Activated naive CD4-positive, alpha-beta T cell treated with anti-CD3 and anti-CD28 coated beads, Interleukin-2, amount 10 ng/mL, durations not matched to agents 7 days and 5 days (primary cell): ENCODE results near the gene SIAH3.
"Not testable (repeated sequence)": the region's sequence is repeated elsewhere in the genome, so short reads cannot be mapped to it uniquely, and the experiment has no call there.

Experiments used
- CTCF ChIA-PET: fragments of 350-600 bp; sonication (Branson Sonifier 250); formaldehyde crosslinking; loops from one replicate; lab custom pipeline; 2021; ENCODE audit warnings: antibody characterized with exemption; lab: Charles Lee
- DNase-seq: peaks from one replicate; pipeline ENCODE4 v3.0.0-alpha.2; 2020
- H3K27ac Mint-ChIP-seq: one replicate; pipeline ENCODE4 v1.8.0; 2021; ENCODE audit warnings: mild to moderate bottlenecking, moderate library complexity, mixed read lengths
- H3K27me3 Mint-ChIP-seq: one replicate; pipeline ENCODE4 v1.8.0; 2021; ENCODE audit warnings: mild to moderate bottlenecking, mixed read lengths
- H3K36me3 Mint-ChIP-seq: one replicate; pipeline ENCODE4 v1.8.0; 2021; ENCODE audit warnings: mixed read lengths
- H3K4me1 Mint-ChIP-seq: one replicate; pipeline ENCODE4 v1.8.0; 2021; ENCODE audit warnings: mixed read lengths
- H3K4me3 Mint-ChIP-seq: one replicate; pipeline ENCODE4 v1.8.0; 2021; ENCODE audit warnings: mild to moderate bottlenecking, moderate library complexity, mixed read lengths
- H3K9me3 Mint-ChIP-seq: one replicate; pipeline ENCODE4 v1.8.0; 2021; ENCODE audit warnings: mixed read lengths

The SIAH3 gene

DNA sequence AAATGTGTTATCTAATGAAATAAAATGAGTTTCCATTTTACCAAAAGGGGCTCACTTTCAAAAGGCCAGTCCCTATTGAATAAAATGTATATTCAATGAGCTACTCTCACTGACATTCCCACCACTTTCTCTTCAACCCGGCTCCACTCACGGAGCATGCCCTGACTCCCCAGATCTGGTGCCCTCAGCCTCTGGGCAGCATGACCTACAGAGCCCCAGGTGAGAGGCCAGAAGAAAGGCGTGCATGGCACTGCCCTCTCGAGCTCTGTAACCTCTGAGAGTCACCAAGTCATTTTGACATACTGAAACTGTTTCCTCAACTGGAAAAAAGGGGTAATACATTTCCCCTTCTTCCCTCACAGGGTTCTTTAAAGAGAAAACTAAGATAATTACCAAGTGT lies 25.2 kb upstream of the SIAH3 start:
- Mint-ChIP-seq H3K27me3 (peaks cover 16% of the 10 kb centered on the region), H3K9me3 (no peaks in the 10 kb centered on the region), H3K4me3 (no peak overlapping the region), H3K36me3 (no peaks in the 10 kb centered on the region), H3K27ac (no peak overlapping the region), H3K4me1 (no peaks in the 10 kb centered on the region)
- CTCF ChIA-PET: no interaction called here
- DNase-seq: no peak

DNA sequence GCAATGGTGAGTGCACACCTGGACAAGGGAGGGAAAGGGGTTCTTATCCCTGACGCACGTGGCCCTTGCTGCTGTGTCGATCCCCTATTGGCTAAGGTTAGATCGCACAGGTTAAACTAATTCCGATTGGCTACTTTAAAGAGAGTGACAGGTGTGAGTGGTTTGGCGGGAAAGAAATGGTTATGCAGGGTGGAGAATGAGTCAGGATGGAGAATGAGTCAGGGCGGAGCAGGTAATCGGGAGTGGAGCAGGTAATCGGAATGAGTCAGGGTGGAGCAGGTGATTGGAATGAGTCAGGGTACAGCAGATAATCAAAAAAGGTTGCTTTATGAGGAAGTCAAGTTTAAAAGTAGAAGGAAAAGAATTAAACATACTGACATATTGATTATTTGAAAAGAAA lies 24.4 kb upstream of the SIAH3 start:
- H3K4me1 Mint-ChIP-seq: no peaks in the 10 kb centered on the region
- CTCF ChIA-PET: no interaction called here
- no peak overlapping the region for H3K4me3 Mint-ChIP-seq
- H3K36me3 Mint-ChIP-seq: no peaks in the 10 kb centered on the region
- H3K27me3 Mint-ChIP-seq: peaks cover 16% of the 10 kb centered on the region
- no peaks in the 10 kb centered on the region for H3K9me3 Mint-ChIP-seq
- H3K27ac Mint-ChIP-seq: no peak overlapping the region
- no peak for DNase-seq

DNA sequence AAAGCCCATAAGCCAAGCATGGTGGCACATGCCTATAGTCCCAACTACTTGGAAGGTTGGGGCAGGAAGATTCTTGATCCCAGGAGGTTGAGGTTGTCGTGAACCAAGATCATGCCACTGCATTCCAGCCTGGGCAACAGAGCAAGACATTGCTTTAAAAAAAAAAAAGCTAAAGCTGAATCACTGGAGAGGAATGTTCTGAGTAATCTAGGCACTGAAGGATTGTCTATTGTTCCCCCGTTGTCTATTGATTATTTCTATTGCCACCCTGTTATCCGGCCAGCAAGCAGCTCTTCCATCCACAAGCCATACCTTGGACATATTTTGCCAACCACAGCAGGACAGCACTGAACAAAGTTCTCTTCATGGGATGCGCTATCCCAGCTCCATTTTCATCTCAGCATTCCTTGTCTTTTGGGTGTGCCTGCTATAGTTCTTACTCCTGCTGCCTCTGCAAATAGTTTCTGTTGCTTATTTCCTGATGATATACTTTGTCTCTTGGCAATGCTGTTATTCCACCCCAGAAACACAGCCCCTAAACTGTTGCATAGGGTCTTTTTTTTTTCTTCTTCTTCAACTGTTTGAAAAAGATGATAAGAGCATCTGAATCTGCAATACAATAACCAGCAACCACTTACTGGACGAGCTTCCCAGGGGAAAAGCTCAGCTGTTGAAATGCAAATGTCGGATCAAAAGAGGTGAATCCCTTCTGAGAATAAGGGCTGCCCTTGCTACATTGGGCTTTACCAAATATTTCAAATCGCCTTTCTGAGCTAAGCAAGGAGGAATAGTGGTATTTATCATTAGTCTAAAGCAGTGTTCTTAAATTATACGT lies 22.2 kb upstream of the SIAH3 start:
- no peak overlapping the region for H3K4me3 Mint-ChIP-seq
- no peak for DNase-seq
- peaks cover 10% of the 10 kb centered on the region for H3K27me3 Mint-ChIP-seq
- H3K36me3 Mint-ChIP-seq: no peaks in the 10 kb centered on the region
- no peaks in the 10 kb centered on the region for H3K4me1 Mint-ChIP-seq
- H3K27ac Mint-ChIP-seq: no peak overlapping the region
- no peaks in the 10 kb centered on the region for H3K9me3 Mint-ChIP-seq
- CTCF ChIA-PET: interaction anchor here (1.0 kb wide), 1 partner anchor 31 kb away, joined by 3 read pairs; no protein-coding TSS in a partner anchor

DNA sequence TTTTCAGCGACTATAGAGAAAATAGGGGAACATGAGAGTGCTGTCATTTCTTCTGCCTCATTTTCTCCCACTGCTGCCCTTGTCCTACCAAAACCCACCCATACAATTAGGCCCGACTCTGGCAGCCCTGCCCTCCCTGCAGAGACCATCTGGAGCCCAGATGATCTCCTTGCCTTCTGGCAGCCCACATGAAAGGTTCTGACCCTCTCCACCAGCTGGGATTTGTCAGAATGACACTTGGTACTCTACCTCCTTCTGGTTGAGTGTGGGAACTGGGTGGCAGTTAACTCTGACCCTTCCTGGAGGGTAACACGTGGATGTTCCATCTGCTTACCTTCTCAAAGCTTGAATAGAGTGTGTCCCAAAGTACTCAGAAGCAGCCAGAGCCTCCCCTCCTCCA lies 21.0 kb upstream of the SIAH3 start:
- Mint-ChIP-seq H3K27ac (no peak overlapping the region), H3K4me1 (no peaks in the 10 kb centered on the region), H3K9me3 (no peaks in the 10 kb centered on the region), H3K36me3 (no peaks in the 10 kb centered on the region), H3K27me3 (peaks cover 10% of the 10 kb centered on the region), H3K4me3 (no peak overlapping the region)
- no peak for DNase-seq
- CTCF ChIA-PET: no interaction called here

DNA sequence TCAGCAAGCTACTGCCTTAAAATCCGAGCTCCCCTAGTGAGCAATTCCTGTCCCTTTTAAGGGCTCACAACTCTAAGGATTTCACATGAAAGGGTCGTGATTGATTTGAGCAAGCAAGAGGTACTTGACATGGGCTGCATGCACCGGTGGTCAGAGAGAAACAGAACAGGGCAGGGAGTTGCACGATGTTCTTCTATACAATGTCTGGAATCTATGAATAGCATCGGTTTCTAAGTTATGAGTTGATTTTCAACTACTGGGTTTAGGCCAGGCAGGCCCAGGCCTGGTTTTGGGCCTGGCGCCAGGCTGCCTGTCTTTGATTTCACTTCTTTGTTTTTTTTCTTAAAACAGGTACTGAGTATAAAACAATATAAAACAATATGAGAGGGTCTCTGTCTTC lies 19.6 kb upstream of the SIAH3 start:
- DNase-seq, H3K27ac Mint-ChIP-seq, H3K27me3 Mint-ChIP-seq, H3K9me3 Mint-ChIP-seq, H3K4me3 Mint-ChIP-seq, H3K4me1 Mint-ChIP-seq, CTCF ChIA-PET, H3K36me3 Mint-ChIP-seq: not testable (repeated sequence)

DNA sequence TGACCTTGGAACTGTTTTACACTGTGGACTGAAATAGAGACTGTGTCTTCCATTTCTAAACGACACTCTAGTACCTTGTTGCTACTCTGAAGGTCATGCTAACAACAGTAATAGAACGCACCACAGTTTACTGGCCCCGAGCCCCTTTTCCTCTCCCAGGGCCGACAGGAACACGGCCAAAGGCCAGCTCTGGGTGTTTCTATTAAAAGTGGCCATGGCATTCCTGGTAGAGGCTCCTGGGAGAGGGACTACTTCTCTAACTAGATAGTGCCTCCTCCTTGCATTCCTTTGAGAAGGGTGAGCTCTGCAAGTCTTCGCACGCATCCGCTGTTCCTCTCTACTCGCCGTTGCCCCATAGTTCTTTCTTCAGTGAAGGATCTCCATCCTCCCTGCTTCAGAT lies 18.7 kb upstream of the SIAH3 start:
- DNase-seq: no peak
- Mint-ChIP-seq H3K4me3 (no peak overlapping the region), H3K4me1 (no peaks in the 10 kb centered on the region), H3K27ac (no peak overlapping the region), H3K27me3 (peaks cover 7% of the 10 kb centered on the region), H3K9me3 (no peaks in the 10 kb centered on the region), H3K36me3 (no peaks in the 10 kb centered on the region)
- CTCF ChIA-PET: no interaction called here

DNA sequence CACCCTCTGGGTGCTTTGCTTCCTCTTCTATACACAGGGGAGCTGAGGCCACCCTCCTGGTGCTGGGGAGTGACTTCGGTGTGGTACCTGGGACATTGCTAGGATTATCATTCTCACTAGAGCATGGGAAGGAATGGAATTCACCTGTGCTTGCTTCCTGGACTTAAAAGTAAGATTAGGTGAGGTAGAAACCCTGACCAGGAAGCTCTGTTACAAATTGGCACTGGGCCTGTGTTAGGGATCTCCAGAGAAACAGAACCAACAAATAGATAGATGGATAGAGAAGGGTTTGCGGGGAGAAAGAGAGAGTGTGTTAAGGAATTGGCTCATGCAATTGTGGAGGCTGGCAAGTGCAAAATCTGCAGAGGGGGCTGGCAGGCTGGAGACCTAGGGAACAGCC lies 13.9 kb upstream of the SIAH3 start:
- H3K4me3 Mint-ChIP-seq: no peak overlapping the region
- H3K27me3 Mint-ChIP-seq: peaks cover 13% of the 10 kb centered on the region
- H3K27ac Mint-ChIP-seq: no peak overlapping the region
- CTCF ChIA-PET: no interaction called here
- no peaks in the 10 kb centered on the region for H3K36me3 Mint-ChIP-seq
- H3K4me1 Mint-ChIP-seq: no peaks in the 10 kb centered on the region
- DNase-seq: no peak
- H3K9me3 Mint-ChIP-seq: no peaks in the 10 kb centered on the region

DNA sequence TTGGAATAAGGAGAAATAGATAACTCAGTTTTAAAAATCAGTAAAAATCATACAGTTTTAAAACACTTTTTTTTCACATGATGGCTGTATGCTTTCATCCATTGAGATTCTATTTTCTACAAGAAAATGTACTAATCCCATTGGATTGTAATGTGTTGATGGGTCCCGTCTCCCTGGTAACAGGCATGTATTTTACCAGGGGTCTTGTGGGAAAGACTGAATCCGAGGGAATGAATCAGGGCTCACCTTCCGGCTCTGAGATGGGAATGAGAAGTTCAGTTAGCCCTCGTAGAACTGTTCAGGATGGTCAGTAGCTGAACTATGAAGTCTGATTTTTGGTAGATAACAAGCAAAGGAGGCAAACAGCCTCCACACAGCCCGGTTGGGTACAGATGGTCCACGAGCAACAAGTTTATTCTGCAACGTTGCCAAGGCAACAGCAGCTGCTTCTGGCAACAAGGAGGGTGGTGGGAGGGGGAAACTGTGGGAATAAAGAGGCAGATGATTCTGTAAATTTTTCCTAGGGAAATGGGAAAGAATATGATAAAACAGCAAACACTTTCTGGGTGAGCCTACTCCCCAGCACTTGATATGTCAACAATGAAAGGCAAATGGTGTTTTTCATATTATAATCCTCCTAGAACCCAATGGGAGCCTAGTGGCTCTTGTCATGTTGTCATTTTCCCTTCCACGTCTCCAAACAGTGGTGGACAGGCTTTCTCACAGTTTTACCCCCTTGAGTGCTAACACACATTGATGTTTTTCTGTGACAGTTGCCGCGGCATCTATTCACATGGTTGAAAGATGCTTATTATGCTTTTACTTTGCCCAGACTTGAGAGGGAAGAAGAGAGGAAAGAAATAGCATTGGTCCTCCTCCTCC lies 12.4 kb upstream of the SIAH3 start:
- no peak for DNase-seq
- Mint-ChIP-seq H3K27me3 (peaks cover 14% of the 10 kb centered on the region), H3K27ac (no peak overlapping the region), H3K4me1 (no peaks in the 10 kb centered on the region), H3K36me3 (no peaks in the 10 kb centered on the region), H3K9me3 (no peaks in the 10 kb centered on the region), H3K4me3 (no peak overlapping the region)
- CTCF ChIA-PET: no interaction called here

DNA sequence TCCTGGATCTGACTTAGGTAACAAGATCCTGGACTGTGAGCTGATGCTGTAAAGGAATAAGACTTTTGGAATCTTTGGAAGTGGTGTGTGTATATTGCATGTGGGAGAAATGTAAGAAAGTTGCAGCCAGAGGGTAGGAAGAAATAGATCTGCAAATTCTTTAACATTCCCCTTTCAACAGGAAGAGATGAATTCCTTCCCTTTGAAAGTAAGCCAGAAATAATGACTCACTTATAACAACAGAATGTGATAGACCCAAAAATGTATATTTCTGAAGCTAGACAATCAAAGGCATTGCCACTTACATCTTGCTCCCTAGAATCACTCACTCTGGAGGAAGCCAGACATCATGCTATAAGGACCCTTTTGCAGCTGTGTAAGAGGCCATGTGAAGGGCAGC lies 9.8 kb upstream of the SIAH3 start:
- no peak for DNase-seq
- Mint-ChIP-seq H3K4me3 (no peak overlapping the region), H3K36me3 (no peaks in the 10 kb centered on the region), H3K27me3 (peaks cover 14% of the 10 kb centered on the region), H3K4me1 (no peaks in the 10 kb centered on the region), H3K9me3 (no peaks in the 10 kb centered on the region), H3K27ac (no peak overlapping the region)
- CTCF ChIA-PET: no interaction called here

DNA sequence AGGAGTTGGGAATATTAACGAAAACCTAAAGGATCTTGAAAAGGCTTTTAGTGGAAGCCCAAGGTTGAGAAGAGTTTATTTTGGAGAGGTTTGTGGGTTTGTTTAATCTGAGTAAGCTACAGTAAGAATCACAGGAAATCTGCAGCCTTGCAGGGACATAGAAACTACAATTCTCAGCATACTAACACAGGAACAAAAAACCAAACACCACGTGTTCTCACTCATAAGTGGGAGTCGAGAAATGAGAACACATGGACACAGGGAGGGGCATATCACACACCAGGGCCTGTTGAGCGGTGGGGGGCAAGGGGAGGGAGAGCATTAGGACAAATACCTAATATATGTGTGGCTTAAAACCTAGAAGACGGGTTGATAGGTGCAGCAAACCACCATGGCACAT lies 8.7 kb upstream of the SIAH3 start:
- no peaks in the 10 kb centered on the region for H3K4me1 Mint-ChIP-seq
- H3K27ac Mint-ChIP-seq: no peak overlapping the region
- no peak overlapping the region for H3K4me3 Mint-ChIP-seq
- no peaks in the 10 kb centered on the region for H3K36me3 Mint-ChIP-seq
- no peak for DNase-seq
- CTCF ChIA-PET: interaction anchor here (0.7 kb wide), 1 partner anchor 39 kb away, joined by 3 read pairs; no protein-coding TSS in a partner anchor
- H3K9me3 Mint-ChIP-seq: no peaks in the 10 kb centered on the region
- H3K27me3 Mint-ChIP-seq: peaks cover 14% of the 10 kb centered on the region

DNA sequence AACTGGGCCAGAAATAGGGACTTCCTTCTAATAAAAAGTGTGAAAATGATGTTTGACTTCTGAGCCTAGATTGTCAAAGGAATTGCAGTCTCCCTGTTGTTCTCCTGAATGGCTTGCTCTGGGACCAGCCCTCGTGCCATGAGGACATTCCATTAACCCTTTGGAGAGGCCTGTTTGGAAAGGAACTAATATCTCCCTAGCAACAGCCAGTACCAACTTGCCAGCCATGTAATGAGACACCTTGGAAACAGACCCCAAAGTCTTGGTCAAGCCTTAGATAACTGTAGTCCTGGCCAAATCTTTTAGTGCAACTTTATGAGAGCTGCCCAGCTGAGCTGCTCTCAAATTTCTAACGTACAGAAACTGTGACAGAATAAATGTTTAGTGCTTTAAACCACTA lies 8.2 kb upstream of the SIAH3 start:
- Mint-ChIP-seq H3K27ac (no peak overlapping the region), H3K27me3 (peaks cover 13% of the 10 kb centered on the region), H3K36me3 (no peaks in the 10 kb centered on the region), H3K4me3 (no peak overlapping the region), H3K9me3 (peaks cover 2% of the 10 kb centered on the region), H3K4me1 (no peaks in the 10 kb centered on the region)
- CTCF ChIA-PET: no interaction called here
- DNase-seq: no peak

DNA sequence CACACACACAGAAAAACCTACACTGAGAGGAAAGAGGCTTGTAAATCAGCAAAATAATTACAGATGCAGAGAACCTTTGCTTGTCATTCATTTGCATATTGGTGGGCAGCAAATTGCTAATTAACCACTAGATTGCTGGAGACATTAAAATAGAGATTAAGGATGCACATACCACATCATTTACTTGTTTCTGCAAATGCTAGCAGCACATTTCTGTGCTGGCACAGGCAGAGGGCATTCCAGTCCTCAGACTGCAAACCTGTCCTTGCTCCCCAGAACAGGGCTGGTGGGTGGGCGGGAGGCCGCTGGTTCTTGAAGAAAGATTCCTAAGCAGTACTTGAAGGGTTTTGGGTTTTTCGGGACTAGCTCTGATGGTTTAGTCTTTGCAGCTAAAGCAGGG lies 941 bp upstream of the SIAH3 start:
- no peak overlapping the region for H3K4me3 Mint-ChIP-seq
- H3K27me3 Mint-ChIP-seq: peaks cover 51% of the 10 kb centered on the region

DNA sequence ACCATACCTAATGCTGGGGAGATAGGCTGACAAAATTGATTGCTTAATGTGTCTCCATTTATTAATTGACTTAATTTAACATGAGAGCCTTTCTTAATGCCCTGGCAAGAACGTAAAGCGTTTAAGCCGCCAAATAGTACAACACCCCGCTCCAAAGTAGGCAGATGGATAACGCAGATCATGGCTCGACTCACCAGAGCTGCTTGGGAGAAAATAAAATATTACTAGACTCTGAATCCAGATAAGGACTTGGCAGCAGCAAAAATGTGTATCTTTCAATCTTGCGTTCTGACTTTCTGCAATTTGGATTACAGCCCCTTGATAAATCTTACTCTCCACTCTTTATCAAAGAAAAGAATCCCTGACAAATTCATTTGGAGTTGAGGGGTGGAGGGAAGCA lies 403 bp upstream of the SIAH3 start:
- peaks cover 47% of the 10 kb centered on the region for H3K4me1 Mint-ChIP-seq
- H3K4me3 Mint-ChIP-seq: no peak overlapping the region
- H3K36me3 Mint-ChIP-seq: no peaks in the 10 kb centered on the region
- H3K9me3 Mint-ChIP-seq: peaks cover 5% of the 10 kb centered on the region
- CTCF ChIA-PET: no interaction called here
- H3K27ac Mint-ChIP-seq: no peak overlapping the region
- no peak for DNase-seq
- peaks cover 51% of the 10 kb centered on the region for H3K27me3 Mint-ChIP-seq

More for the DNA sequence above, 941 bp upstream of the SIAH3 start:
- CTCF ChIA-PET: no interaction called here
- Mint-ChIP-seq H3K4me1 (peaks cover 41% of the 10 kb centered on the region), H3K9me3 (peaks cover 5% of the 10 kb centered on the region), H3K27ac (no peak overlapping the region), H3K36me3 (no peaks in the 10 kb centered on the region)
- no peak for DNase-seq

DNA sequence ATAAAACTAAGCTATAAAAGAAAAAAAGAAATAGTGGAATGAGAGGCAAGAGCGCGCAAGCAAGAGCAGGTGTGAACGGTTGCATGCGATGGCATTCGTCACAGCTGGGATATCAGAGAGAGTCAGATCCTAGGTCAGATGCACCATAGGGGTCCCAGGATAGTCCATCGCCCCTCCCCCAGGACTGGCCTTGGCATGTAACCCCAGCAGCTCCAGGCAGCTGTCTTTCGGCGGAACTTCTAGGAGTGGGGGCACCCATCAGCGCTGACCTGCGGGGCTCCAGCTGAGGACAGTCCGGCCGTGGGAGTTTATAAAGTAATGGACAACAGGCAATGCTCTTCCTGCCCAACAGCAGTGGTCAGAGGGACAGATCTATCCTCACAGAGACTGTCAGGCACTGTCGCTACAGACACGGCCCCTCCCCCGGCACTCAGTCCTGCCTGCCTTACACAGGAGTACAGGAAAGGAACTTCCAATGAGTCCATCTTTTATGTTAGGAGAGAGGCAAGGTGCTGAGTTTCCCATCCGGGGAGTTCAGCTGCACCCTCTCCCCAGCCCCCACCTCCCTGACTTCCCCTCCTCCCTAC lies 1.4 kb downstream of the SIAH3 start:
- H3K9me3 Mint-ChIP-seq: peaks cover 5% of the 10 kb centered on the region
- H3K4me3 Mint-ChIP-seq: peak overlapping the region; percentile 72
- H3K4me1 Mint-ChIP-seq: peaks cover 55% of the 10 kb centered on the region
- H3K27me3 Mint-ChIP-seq: peaks cover 51% of the 10 kb centered on the region
- no peak for DNase-seq
- peak overlapping the region; percentile 26 for H3K27ac Mint-ChIP-seq
- no peaks in the 10 kb centered on the region for H3K36me3 Mint-ChIP-seq
- CTCF ChIA-PET: no interaction called here
